ENCODE data around the gene TRAPPC1. TPM values are rescaled to one million over a fixed set of nuclear protein-coding genes. Genes with fewer than 3 reads are reported as not detected.

Gene TRAPPC1
- total RNA-seq, 1 donor from 2014 or later = 184 TPM

DNA sequence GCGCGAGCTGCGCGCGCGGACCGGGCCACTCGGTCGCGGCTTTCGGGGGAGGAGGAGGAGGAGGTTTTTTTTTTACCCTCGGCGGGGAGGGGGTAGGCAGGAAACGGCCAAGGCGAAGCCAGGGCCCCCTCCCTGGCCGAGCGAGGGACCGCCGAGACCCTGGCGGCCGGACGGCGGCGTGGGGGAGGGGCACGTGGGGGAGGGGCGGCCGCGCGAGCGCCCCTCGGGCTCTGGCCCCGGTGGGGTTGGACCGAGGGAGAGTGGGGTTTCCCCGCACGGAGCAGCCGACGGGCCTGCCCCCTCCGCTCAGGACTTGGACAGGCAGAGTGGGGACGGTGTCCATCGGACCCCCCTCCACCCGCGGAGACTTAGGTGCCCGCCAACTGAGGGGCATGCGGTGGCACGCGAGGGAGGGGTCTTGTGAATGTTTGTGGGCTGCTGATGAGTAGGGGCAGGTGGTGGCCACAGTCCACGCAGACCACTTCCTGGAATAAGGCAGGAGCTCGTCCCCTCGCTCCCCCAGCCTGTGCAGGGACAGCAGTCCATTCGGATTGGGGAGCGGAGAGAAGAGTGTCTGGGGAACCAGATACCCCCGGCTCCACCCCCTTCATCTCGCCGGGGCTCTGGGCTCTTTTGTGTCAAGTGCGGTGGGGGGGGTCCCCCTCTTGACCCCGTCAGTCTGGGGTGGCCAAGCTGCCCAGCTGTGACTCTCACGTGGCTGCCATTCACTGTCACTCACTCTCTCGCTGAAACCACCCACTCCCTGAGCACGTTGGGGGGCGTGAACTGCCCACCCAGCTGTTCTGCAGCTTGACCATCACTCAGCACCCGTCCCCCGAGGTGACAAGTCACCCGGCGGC lies 46.1 kb downstream of the TRAPPC1 start:
- DNase-seq (ENCODE audit: low read depth) (no peak), FAIRE-seq (no peak)
- TF ChIP-seq, protein P1, sequence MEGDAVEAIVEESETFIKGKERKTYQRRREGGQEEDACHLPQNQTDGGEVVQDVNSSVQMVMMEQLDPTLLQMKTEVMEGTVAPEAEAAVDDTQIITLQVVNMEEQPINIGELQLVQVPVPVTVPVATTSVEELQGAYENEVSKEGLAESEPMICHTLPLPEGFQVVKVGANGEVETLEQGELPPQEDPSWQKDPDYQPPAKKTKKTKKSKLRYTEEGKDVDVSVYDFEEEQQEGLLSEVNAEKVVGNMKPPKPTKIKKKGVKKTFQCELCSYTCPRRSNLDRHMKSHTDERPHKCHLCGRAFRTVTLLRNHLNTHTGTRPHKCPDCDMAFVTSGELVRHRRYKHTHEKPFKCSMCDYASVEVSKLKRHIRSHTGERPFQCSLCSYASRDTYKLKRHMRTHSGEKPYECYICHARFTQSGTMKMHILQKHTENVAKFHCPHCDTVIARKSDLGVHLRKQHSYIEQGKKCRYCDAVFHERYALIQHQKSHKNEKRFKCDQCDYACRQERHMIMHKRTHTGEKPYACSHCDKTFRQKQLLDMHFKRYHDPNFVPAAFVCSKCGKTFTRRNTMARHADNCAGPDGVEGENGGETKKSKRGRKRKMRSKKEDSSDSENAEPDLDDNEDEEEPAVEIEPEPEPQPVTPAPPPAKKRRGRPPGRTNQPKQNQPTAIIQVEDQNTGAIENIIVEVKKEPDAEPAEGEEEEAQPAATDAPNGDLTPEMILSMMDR (IDR thresholded peaks at IDR 0.05; ENCODE audit: insufficient read depth, low read depth, low read length) = no peak
- no peak for TF ChIP-seq EZH2 (IDR thresholded peaks at IDR 0.05; ENCODE audit: insufficient read depth, low read length)
- Histone ChIP-seq H3K9ac (ENCODE audit: low read length) (peak overlapping the region; percentile 87), H3K79me2 (ENCODE audit: insufficient read depth, low read length) (peaks cover 40% of the 10 kb centered on the region), H3K4me3 (ENCODE audit: insufficient read depth, low read depth, low read length) (peak overlapping the region; percentile 71), H4K20me1 (ENCODE audit: insufficient read depth, low read length) (peaks cover 28% of the 10 kb centered on the region), H3K27me3 (ENCODE audit: insufficient read depth, low read length) (no peaks in the 10 kb centered on the region), H3K9me3 (ENCODE audit: insufficient read depth, low read depth, low read length) (no peaks in the 10 kb centered on the region), H3K4me1 (ENCODE audit: insufficient read depth, low read length) (peaks cover 35% of the 10 kb centered on the region), H3K4me2 (ENCODE audit: low read length) (peak overlapping the region; percentile 96), H3K36me3 (ENCODE audit: insufficient read depth, low read length) (peaks cover 9% of the 10 kb centered on the region), H3K27ac (ENCODE audit: low read depth, low read length) (peak overlapping the region; percentile 84), H2AFZ (ENCODE audit: low read depth, low read length) (peak overlapping the region; percentile 36)
- Mint-ChIP-seq H3K27ac (ENCODE audit: unreplicated experiment) (no peak overlapping the region), H3K4me3 (ENCODE audit: unreplicated experiment) (no peak overlapping the region), H3K27me3 (ENCODE audit: low read depth, unreplicated experiment) (no peaks in the 10 kb centered on the region), H3K4me1 (ENCODE audit: low read depth, unreplicated experiment) (no peaks in the 10 kb centered on the region), H3K36me3 (ENCODE audit: low read depth, unreplicated experiment) (peaks cover 7% of the 10 kb centered on the region), H3K9me3 (ENCODE audit: unreplicated experiment) (no peaks in the 10 kb centered on the region)

DNA sequence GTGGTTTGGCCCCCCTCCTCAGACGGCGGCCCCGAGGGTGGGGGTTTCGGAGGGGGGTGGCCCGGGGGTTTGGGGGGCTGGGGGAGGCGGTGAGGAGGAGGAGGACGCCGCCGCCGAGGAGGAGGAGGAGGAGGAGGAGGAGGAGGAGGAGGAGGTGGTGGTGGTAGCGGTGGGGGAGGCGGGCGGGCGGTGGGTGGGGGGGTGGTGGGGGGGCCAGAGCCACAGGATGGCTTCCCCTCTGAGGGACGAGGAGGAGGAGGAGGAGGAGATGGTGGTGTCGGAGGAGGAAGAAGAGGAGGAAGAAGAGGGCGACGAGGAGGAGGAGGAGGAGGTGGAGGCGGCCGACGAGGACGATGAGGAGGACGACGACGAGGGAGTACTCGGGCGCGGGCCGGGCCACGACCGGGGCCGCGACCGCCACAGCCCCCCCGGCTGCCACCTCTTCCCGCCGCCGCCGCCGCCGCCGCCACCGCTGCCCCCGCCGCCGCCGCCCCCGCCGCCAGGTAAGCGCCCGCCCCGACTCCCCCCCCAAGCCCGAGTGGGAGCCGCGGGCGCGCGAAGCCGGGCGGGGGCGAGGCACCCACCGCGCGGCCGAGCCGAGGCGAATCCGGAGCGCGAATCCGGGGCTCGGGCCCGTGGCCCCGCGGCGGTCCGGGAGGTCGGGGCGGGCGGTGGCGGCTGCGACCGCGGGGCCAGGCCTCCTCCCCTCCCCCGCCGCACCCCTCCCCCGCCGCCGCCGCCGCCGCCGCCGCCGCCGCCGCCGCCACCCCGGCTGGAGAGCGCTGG lies 47.0 kb downstream of the TRAPPC1 start:
- peaks cover 21% of the 10 kb centered on the region for H4K20me1 ChIP-seq (ENCODE audit: insufficient read depth, low read length)
- H3K4me2 ChIP-seq (ENCODE audit: low read length) = peak overlapping the region; percentile 96
- H3K9ac ChIP-seq (ENCODE audit: low read length) = peak overlapping the region; percentile 87
- TF ChIP-seq, protein P1 (IDR thresholded peaks at IDR 0.05; ENCODE audit: insufficient read depth, low read depth, low read length) = no peak
- no peak for TF ChIP-seq EZH2 (IDR thresholded peaks at IDR 0.05; ENCODE audit: insufficient read depth, low read length)
- no peaks in the 10 kb centered on the region for H3K4me1 Mint-ChIP-seq (ENCODE audit: low read depth, unreplicated experiment)
- H2AFZ ChIP-seq (ENCODE audit: low read depth, low read length) = no peak overlapping the region
- no peak for FAIRE-seq
- peaks cover 32% of the 10 kb centered on the region for H3K79me2 ChIP-seq (ENCODE audit: insufficient read depth, low read length)
- H3K36me3 Mint-ChIP-seq (ENCODE audit: low read depth, unreplicated experiment) = peaks cover 3% of the 10 kb centered on the region
- no peaks in the 10 kb centered on the region for H3K27me3 ChIP-seq (ENCODE audit: insufficient read depth, low read length)
- no peaks in the 10 kb centered on the region for H3K9me3 ChIP-seq (ENCODE audit: insufficient read depth, low read depth, low read length)
- H3K36me3 ChIP-seq (ENCODE audit: insufficient read depth, low read length) = peaks cover 14% of the 10 kb centered on the region
- H3K9me3 Mint-ChIP-seq (ENCODE audit: unreplicated experiment) = no peaks in the 10 kb centered on the region
- H3K4me1 ChIP-seq (ENCODE audit: insufficient read depth, low read length) = peaks cover 35% of the 10 kb centered on the region
- DNase-seq (ENCODE audit: low read depth) = no peak
- peak overlapping the region; percentile 84 for H3K27ac ChIP-seq (ENCODE audit: low read depth, low read length)
- H3K27ac Mint-ChIP-seq (ENCODE audit: unreplicated experiment) = no peak overlapping the region
- H3K4me3 ChIP-seq (ENCODE audit: insufficient read depth, low read depth, low read length) = peak overlapping the region; percentile 71
- H3K4me3 Mint-ChIP-seq (ENCODE audit: unreplicated experiment) = peak overlapping the region; percentile 81
- no peaks in the 10 kb centered on the region for H3K27me3 Mint-ChIP-seq (ENCODE audit: low read depth, unreplicated experiment)

Measured in astrocyte (in vitro differentiated cells and primary cell).